T1000 (cell line): ENCODE results near the gene IL1RAP.
A peak's percentile ranks its signal among the peaks of the same experiment; 100 is the strongest.

Experiments used
- DNase-seq: peaks from one replicate; lab custom pipeline; 2025; ENCODE audit warnings: mixed read lengths; lab: John Stamatoyannopoulos, UW

Gene IL1RAP

GRCh38 chr3:190577225-190577624, 63.3 kb downstream of the IL1RAP start:
- no peak for DNase-seq

- DNase-seq, result no peak
Measured at GRCh38 chr3:190579514-190580137, 65.7 kb downstream of the IL1RAP start.

- no peak for DNase-seq
Measured at GRCh38 chr3:190580417-190580816, 66.5 kb downstream of the IL1RAP start.

GRCh38 chr3:190581041-190581541, 67.2 kb downstream of the IL1RAP start:
- no peak for DNase-seq

- DNase-seq, result no peak
Measured at GRCh38 chr3:190582667-190583066, 68.8 kb downstream of the IL1RAP start.

GRCh38 chr3:190585805-190586630, 72.1 kb downstream of the IL1RAP start:
- peak; percentile 76 for DNase-seq

GRCh38 chr3:190586631-190587011, 72.7 kb downstream of the IL1RAP start:
- peak; percentile 27 for DNase-seq

- no peak for DNase-seq
Measured at GRCh38 chr3:190588570-190588969, 74.7 kb downstream of the IL1RAP start.

- DNase-seq, result no peak
Measured at GRCh38 chr3:190589326-190589725, 75.4 kb downstream of the IL1RAP start.

GRCh38 chr3:190591080-190591479, 77.2 kb downstream of the IL1RAP start:
- DNase-seq, result no peak

GRCh38 chr3:190593075-190593474, 79.2 kb downstream of the IL1RAP start:
- no peak for DNase-seq

- no peak for DNase-seq
Measured at GRCh38 chr3:190594171-190594570, 80.3 kb downstream of the IL1RAP start.

GRCh38 chr3:190595179-190595795, 81.4 kb downstream of the IL1RAP start:
- DNase-seq, result no peak

- no peak for DNase-seq
Measured at GRCh38 chr3:190595807-190596206, 81.9 kb downstream of the IL1RAP start.

- no peak for DNase-seq
Measured at GRCh38 chr3:190596349-190597285, 82.7 kb downstream of the IL1RAP start.

GRCh38 chr3:190597291-190597690, 83.4 kb downstream of the IL1RAP start:
- DNase-seq, result no peak

GRCh38 chr3:190601622-190602021, 87.7 kb downstream of the IL1RAP start:
- DNase-seq, result no peak

GRCh38 chr3:190605385-190605784, 91.5 kb downstream of the IL1RAP start:
- no peak for DNase-seq

- no peak for DNase-seq
Measured at GRCh38 chr3:190606596-190606995, 92.7 kb downstream of the IL1RAP start.

GRCh38 chr3:190607021-190607420, 93.1 kb downstream of the IL1RAP start:
- no peak for DNase-seq

- no peak for DNase-seq
Measured at GRCh38 chr3:190608850-190609589, 95.1 kb downstream of the IL1RAP start.
